ENCODE results near the gene KLHL26. TPM values are rescaled to one million over a fixed set of nuclear protein-coding genes. Genes with fewer than 3 reads are reported as not detected.

KLHL26 gene
- total RNA-seq, 1 experiment from 2014 or later = 8.4 TPM

DNA sequence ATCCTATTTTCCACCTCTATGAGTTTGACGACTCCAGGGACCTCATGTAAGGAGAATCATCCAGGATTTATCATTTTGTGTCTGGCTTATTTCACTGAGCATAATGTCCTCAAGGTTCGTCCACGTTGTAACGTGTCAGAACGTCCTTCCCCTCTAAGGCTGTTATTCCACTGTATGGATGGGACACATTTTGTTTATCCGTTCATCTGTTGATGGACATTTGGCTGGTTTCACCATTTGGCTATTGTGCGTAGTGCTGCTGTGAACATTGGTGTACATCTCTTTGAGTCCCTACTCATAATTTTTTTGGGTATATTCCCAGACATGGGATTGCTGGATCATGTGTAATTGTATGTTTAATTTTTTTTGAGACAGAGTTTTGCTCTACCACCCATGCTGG lies 68.1 kb downstream of the KLHL26 start:
- no peaks in the 10 kb centered on the region for H3K27me3 ChIP-seq (ENCODE audit: low read length)
- no peak for ATAC-seq
- no peak overlapping the region for H3K4me3 ChIP-seq (ENCODE audit: low read length)
- H4K20me1 ChIP-seq (ENCODE audit: low read length) = peaks cover 5% of the 10 kb centered on the region; the same call in 1 of the 2 replicates
- intact Hi-C loops (cut with micrococcal nuclease) = no loop called here
- no TSS peak for BruUV-seq (replicated peaks)
- no peaks in the 10 kb centered on the region for H3F3A ChIP-seq (ENCODE audit: low read length, unreplicated experiment)
- no peak overlapping the region for H3K9ac ChIP-seq (ENCODE audit: low read length)
- DNase-seq = no peak
- TF ChIP-seq CTCF (conservative IDR thresholded peaks at IDR 0.05; ENCODE audit: low read depth, low read length) (no peak), EZH2 (IDR thresholded peaks at IDR 0.05; ENCODE audit: low read length, unreplicated experiment) (no peak), EZH2phosphoT487 (IDR thresholded peaks at IDR 0.05; ENCODE audit: borderline replicate concordance, low read length) (no peak)
- no peaks in the 10 kb centered on the region for H3K36me3 ChIP-seq (ENCODE audit: low read depth, low read length)
- no peak overlapping the region for H3K27ac ChIP-seq (ENCODE audit: low read length)
- CTCF ChIA-PET = no interaction called here
- no peak overlapping the region for H2AFZ ChIP-seq (ENCODE audit: low read length)
- H3K9me2 ChIP-seq (replicated peaks; ENCODE audit: low read length) = no peaks in the 10 kb centered on the region
- H3K79me2 ChIP-seq (ENCODE audit: low read length) = peaks cover 33% of the 10 kb centered on the region
- H3K4me1 ChIP-seq (ENCODE audit: insufficient read depth, low read length) = peaks cover 8% of the 10 kb centered on the region
- H3K9me3 ChIP-seq (ENCODE audit: low read length) = no peaks in the 10 kb centered on the region
- POLR2A ChIA-PET (ENCODE audit: unreplicated experiment) = no interaction called here
- H3K4me2 ChIP-seq (ENCODE audit: low read length) = no peak overlapping the region

DNA sequence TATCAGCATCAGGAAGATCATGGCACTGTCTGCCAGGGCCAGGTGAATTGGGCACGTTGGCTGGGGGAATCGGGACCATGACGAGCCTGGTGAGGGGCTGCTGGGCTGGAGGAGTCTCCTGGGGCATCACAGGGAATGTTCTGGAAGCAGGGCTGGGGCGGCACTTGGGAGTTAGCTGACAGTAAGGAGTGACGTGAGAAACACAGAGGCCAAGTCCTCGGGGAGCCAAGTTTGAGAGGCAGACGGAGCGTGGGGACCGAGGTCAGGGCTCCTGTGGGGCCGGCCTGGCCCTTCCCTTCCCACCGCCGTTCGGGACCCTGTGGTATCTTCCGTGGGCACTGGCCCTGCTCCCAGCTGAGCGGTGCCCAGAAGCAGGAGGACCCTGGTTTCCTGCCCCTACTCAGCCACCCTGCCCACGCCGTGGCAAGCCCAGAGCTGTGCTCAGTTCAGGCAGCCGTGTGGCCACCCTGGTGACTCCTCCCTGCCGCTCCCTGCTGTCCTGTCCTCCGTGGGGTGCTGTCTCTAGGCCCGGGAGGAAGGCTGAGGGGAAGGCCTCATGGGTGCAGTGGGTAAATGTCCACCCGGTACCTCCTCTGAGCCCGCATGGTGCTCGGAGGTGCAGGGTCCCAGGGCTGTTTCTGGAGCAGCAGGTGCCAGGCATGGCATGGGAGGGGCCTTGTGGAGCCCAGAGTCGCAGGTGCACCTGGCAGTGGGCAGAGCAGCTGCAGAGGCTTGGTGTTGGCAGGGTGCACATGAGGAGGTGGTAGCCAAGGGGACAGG lies 71.8 kb downstream of the KLHL26 start:
- no TSS peak for BruUV-seq (replicated peaks)
- H2AFZ ChIP-seq (ENCODE audit: low read length) = no peak overlapping the region
- DNase-seq (no peak), ATAC-seq (no peak)
- 0 out of 2 replicates have a peak, but pooled peaks cover 2% of the 10 kb centered on the region for H4K20me1 ChIP-seq (ENCODE audit: low read length)
- H3K36me3 ChIP-seq (ENCODE audit: low read depth, low read length) = no peaks in the 10 kb centered on the region
- no peak for TF ChIP-seq CTCF (conservative IDR thresholded peaks at IDR 0.05; ENCODE audit: low read depth, low read length)
- TF ChIP-seq EZH2phosphoT487 (IDR thresholded peaks at IDR 0.05; ENCODE audit: borderline replicate concordance, low read length) = no peak
- no peak for TF ChIP-seq EZH2 (IDR thresholded peaks at IDR 0.05; ENCODE audit: low read length, unreplicated experiment)
- H3K4me2 ChIP-seq (ENCODE audit: low read length) = no peak overlapping the region
- CTCF ChIA-PET = no interaction called here
- no peak overlapping the region for H3K9ac ChIP-seq (ENCODE audit: low read length)
- no peaks in the 10 kb centered on the region for H3K4me1 ChIP-seq (ENCODE audit: insufficient read depth, low read length)
- peaks cover 22% of the 10 kb centered on the region for H3K79me2 ChIP-seq (ENCODE audit: low read length)
- no peak overlapping the region for H3K4me3 ChIP-seq (ENCODE audit: low read length)
- H3K27ac ChIP-seq (ENCODE audit: low read length) = no peak overlapping the region
- intact Hi-C loops (cut with micrococcal nuclease) = no loop called here
- POLR2A ChIA-PET (ENCODE audit: unreplicated experiment) = no interaction called here
- H3K27me3 ChIP-seq (ENCODE audit: low read length) = no peaks in the 10 kb centered on the region
- H3F3A ChIP-seq (ENCODE audit: low read length, unreplicated experiment) = no peaks in the 10 kb centered on the region
- no peaks in the 10 kb centered on the region for H3K9me3 ChIP-seq (ENCODE audit: low read length)
- no peaks in the 10 kb centered on the region for H3K9me2 ChIP-seq (replicated peaks; ENCODE audit: low read length)

DNA sequence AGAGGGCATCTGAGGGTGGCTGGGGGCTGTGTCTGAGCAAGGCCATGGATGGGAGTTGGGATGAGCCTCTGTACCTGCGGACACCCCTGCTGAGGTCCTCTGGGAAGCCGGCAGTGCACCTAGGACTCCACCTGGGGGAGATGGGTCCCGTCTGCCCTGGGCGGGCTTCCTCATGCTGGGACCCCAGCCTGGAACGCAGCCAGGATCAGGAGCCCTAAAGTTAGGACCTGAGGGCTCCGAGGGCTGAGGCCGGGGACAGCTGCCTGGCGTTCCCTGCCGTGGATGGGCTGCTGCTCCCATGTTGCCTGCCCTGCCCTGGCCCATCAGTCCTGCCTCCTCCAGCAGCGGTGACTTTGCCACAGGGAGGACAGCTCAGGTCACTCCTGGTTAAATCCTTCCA lies 72.7 kb downstream of the KLHL26 start:
- peaks cover 20% of the 10 kb centered on the region for H3K79me2 ChIP-seq (ENCODE audit: low read length)
- no peak for TF ChIP-seq EZH2 (IDR thresholded peaks at IDR 0.05; ENCODE audit: low read length, unreplicated experiment)
- TF ChIP-seq CTCF (conservative IDR thresholded peaks at IDR 0.05; ENCODE audit: low read depth, low read length) = no peak
- no peak for TF ChIP-seq EZH2phosphoT487 (IDR thresholded peaks at IDR 0.05; ENCODE audit: borderline replicate concordance, low read length)
- ATAC-seq (no peak), DNase-seq (no peak)
- H3K36me3 ChIP-seq (ENCODE audit: low read depth, low read length) = no peaks in the 10 kb centered on the region
- H3K9me3 ChIP-seq (ENCODE audit: low read length) = no peaks in the 10 kb centered on the region
- BruUV-seq (replicated peaks) = no TSS peak
- H3F3A ChIP-seq (ENCODE audit: low read length, unreplicated experiment) = no peaks in the 10 kb centered on the region
- H3K9me2 ChIP-seq (replicated peaks; ENCODE audit: low read length) = no peaks in the 10 kb centered on the region
- H4K20me1 ChIP-seq (ENCODE audit: low read length) = 0 out of 2 replicates have a peak, but pooled peaks cover 2% of the 10 kb centered on the region
- H3K4me3 ChIP-seq (ENCODE audit: low read length) = no peak overlapping the region
- H2AFZ ChIP-seq (ENCODE audit: low read length) = no peak overlapping the region
- intact Hi-C loops (cut with micrococcal nuclease) = no loop called here
- POLR2A ChIA-PET (ENCODE audit: unreplicated experiment) = no interaction called here
- H3K4me1 ChIP-seq (ENCODE audit: insufficient read depth, low read length) = no peaks in the 10 kb centered on the region
- no peak overlapping the region for H3K4me2 ChIP-seq (ENCODE audit: low read length)
- CTCF ChIA-PET = no interaction called here
- no peak overlapping the region for H3K27ac ChIP-seq (ENCODE audit: low read length)
- H3K9ac ChIP-seq (ENCODE audit: low read length) = no peak overlapping the region
- no peaks in the 10 kb centered on the region for H3K27me3 ChIP-seq (ENCODE audit: low read length)
